ENCODE data around the gene CTDSPL.
A peak's percentile ranks its signal among the peaks of the same experiment; 100 is the strongest.

CTDSPL gene

DNA sequence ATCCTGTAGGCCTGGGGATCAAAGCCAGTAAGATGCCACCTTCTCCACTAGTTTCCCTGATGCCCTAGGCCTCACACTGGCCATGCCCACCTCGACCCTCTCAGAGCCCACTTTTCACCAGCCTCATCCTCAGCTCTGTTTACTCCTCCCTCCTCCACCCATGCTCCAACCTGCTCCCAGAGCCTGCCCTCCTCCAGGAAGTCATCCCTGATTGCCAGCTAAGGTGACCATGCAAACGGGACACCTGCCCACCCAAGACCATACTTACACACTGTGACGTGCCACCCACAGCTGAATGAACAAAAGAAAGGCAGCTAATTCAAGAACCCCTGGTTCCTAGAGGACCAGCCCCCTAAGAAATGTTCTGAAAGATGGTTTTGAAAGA, 158.7 kb downstream of the CTDSPL start:
- peaks cover 3 to 5% of the 10 kb centered on the region in 2 donors for H3K9me3 ChIP-seq (ENCODE audit: control insufficient read depth in 1 of 2, low read length in 2 of 2)
- H3K4me3 ChIP-seq (ENCODE audit: low read depth in 1 of 2, low read length in 2 of 2): no peak overlapping the region
- peaks cover 8 to 20% of the 10 kb centered on the region in 2 donors for H3K4me1 ChIP-seq (ENCODE audit: control insufficient read depth in 1 of 2, insufficient read depth in 2 of 2, low read length in 2 of 2)
- peaks cover 13 to 29% of the 10 kb centered on the region in 2 donors for H3K36me3 ChIP-seq (ENCODE audit: control insufficient read depth in 1 of 2, insufficient read depth in 2 of 2, low read length in 2 of 2)
- H3K27ac ChIP-seq (ENCODE audit: low read depth, low read length): no peak overlapping the region
- H3K27me3 ChIP-seq (ENCODE audit: control insufficient read depth in 1 of 2, insufficient read depth in 2 of 2, low read length in 2 of 2): no peaks in the 10 kb centered on the region
- H3K9ac ChIP-seq (ENCODE audit: low read depth in 1 of 2, low read length in 2 of 2): no peak overlapping the region

DNA sequence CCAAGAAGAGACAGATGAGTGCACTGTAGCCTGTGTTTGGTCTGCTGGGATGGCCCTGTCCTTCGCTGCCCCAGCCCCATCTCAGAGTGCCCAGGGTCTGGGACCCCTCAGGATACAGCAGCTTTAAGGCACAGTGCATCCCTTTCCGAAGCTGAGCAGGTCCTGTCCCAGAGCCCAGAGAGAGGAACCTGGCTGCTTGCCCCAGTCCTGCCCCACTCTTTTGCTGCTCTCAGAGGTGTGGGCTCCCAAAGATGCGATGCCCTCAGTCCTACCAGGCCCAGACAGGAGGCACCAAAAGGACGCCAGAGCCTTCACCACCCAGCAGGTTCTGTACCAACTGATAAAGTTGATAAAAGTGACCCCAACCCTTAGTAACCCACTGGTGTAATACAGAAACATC, 159.5 kb downstream of the CTDSPL start:
- H3K4me3 ChIP-seq (ENCODE audit: low read depth in 1 of 2, low read length in 2 of 2): no peak overlapping the region
- no peak overlapping the region for H3K9ac ChIP-seq (ENCODE audit: low read depth in 1 of 2, low read length in 2 of 2)
- no peaks in the 10 kb centered on the region for H3K27me3 ChIP-seq (ENCODE audit: control insufficient read depth in 1 of 2, insufficient read depth in 2 of 2, low read length in 2 of 2)
- H3K36me3 ChIP-seq (ENCODE audit: control insufficient read depth in 1 of 2, insufficient read depth in 2 of 2, low read length in 2 of 2): peaks cover 10 to 21% of the 10 kb centered on the region in 2 donors
- H3K4me1 ChIP-seq (ENCODE audit: control insufficient read depth in 1 of 2, insufficient read depth in 2 of 2, low read length in 2 of 2): peaks cover 14 to 21% of the 10 kb centered on the region in 2 donors
- H3K9me3 ChIP-seq (ENCODE audit: control insufficient read depth in 1 of 2, low read length in 2 of 2): peaks cover 0 to 3% of the 10 kb centered on the region in 2 donors
- H3K27ac ChIP-seq (ENCODE audit: low read depth, low read length): no peak overlapping the region

DNA sequence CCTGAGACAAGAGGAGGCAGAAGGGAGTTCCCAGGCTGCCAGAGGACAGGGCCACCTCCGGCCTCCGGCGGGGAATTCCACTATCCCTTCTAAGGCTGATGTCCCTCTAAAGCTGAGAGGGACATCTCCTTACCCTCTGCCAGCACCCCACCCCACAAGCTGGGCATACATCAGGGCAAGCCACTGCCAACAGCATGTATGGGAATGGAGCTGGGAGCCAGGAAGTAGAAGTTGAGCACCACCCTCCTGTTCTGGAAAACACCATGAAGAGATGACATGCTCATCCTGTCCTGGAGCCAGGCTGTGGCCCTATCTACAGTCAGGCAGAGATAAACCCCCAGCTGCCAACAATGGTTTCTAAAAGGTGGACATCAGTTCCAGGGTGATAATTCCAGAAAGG, 160.6 kb downstream of the CTDSPL start:
- Histone ChIP-seq H3K9me3 (ENCODE audit: control insufficient read depth in 1 of 2, low read length in 2 of 2) (no peaks in the 10 kb centered on the region), H3K4me3 (ENCODE audit: low read depth in 1 of 2, low read length in 2 of 2) (no peak overlapping the region), H3K36me3 (ENCODE audit: control insufficient read depth in 1 of 2, insufficient read depth in 2 of 2, low read length in 2 of 2) (peaks cover 4 to 14% of the 10 kb centered on the region in 2 donors), H3K9ac (ENCODE audit: low read depth in 1 of 2, low read length in 2 of 2) (no peak overlapping the region), H3K27me3 (ENCODE audit: control insufficient read depth in 1 of 2, insufficient read depth in 2 of 2, low read length in 2 of 2) (no peaks in the 10 kb centered on the region), H3K27ac (ENCODE audit: low read depth, low read length) (no peak overlapping the region), H3K4me1 (ENCODE audit: control insufficient read depth in 1 of 2, insufficient read depth in 2 of 2, low read length in 2 of 2) (peaks cover 14 to 21% of the 10 kb centered on the region in 2 donors)

DNA sequence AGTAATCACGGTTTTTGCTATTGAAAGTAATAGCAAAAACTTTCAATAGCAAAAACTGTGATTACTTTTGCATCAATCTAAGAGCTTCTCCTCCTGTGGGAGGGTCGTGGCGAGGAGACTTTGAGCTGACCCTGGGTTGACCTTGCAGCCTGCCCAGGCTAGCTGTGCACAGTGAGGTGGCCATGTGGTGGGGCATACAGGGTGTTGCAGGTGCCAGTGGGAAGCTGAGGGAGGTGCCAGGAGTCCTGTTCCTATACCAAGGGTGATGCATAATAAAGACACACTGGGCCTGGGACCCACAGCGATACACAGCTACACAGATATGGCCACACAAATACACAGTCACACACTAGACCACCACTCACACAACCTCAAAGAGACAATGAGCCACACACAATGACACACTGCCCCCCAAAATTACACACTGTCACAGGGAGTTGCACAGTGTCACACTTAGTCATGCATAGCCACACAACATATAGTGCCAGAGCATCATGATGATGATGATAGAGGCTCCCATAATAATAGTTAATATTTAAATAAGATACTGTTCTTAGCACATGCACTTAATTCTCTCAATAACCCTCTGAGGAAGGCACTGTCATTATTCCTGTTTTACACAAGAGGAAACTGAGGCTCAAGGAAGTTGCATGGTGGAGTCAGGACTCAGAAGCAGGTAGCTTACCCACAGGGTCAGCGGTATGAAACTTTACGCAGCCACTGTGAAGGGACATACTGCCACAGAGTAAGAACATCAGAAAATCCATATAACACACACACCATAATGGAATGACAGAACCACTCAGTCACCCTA, 161.4 kb downstream of the CTDSPL start:
- Histone ChIP-seq H3K4me1 (ENCODE audit: control insufficient read depth in 1 of 2, insufficient read depth in 2 of 2, low read length in 2 of 2) (peaks cover 14 to 21% of the 10 kb centered on the region in 2 donors), H3K4me3 (ENCODE audit: low read depth in 1 of 2, low read length in 2 of 2) (peak overlapping the region; percentile 82 to 93)

GRCh38 chr3:38026856-38027255, 165.2 kb downstream of the CTDSPL start:
- H3K36me3 ChIP-seq (ENCODE audit: control insufficient read depth in 1 of 2, insufficient read depth in 2 of 2, low read length in 2 of 2): no peaks in the 10 kb centered on the region
- peaks cover 23 to 33% of the 10 kb centered on the region in 2 donors for H3K4me1 ChIP-seq (ENCODE audit: control insufficient read depth in 1 of 2, insufficient read depth in 2 of 2, low read length in 2 of 2)
- H3K9ac ChIP-seq (ENCODE audit: low read depth in 1 of 2, low read length in 2 of 2): no peak overlapping the region
- no peak overlapping the region for H3K4me3 ChIP-seq (ENCODE audit: low read depth in 1 of 2, low read length in 2 of 2)
- H3K27ac ChIP-seq (ENCODE audit: low read depth, low read length): no peak overlapping the region
- peaks cover 7 to 17% of the 10 kb centered on the region in 2 donors for H3K27me3 ChIP-seq (ENCODE audit: control insufficient read depth in 1 of 2, insufficient read depth in 2 of 2, low read length in 2 of 2)
- no peaks in the 10 kb centered on the region for H3K9me3 ChIP-seq (ENCODE audit: control insufficient read depth in 1 of 2, low read length in 2 of 2)

More for the DNA sequence above, 161.4 kb downstream of the CTDSPL start:
- Histone ChIP-seq H3K27ac (ENCODE audit: low read depth, low read length) (no peak overlapping the region), H3K36me3 (ENCODE audit: control insufficient read depth in 1 of 2, insufficient read depth in 2 of 2, low read length in 2 of 2) (peaks cover 4 to 8% of the 10 kb centered on the region in 2 donors), H3K9me3 (ENCODE audit: control insufficient read depth in 1 of 2, low read length in 2 of 2) (no peaks in the 10 kb centered on the region), H3K9ac (ENCODE audit: low read depth in 1 of 2, low read length in 2 of 2) (peak overlapping the region in 1 of 2 donors; percentile 92), H3K27me3 (ENCODE audit: control insufficient read depth in 1 of 2, insufficient read depth in 2 of 2, low read length in 2 of 2) (peaks cover 0 to 4% of the 10 kb centered on the region in 2 donors)

GRCh38 chr3:38027466-38028465, 166.1 kb downstream of the CTDSPL start:
- Histone ChIP-seq H3K9me3 (ENCODE audit: control insufficient read depth in 1 of 2, low read length in 2 of 2) (no peaks in the 10 kb centered on the region), H3K27ac (ENCODE audit: low read depth, low read length) (no peak overlapping the region), H3K4me1 (ENCODE audit: control insufficient read depth in 1 of 2, insufficient read depth in 2 of 2, low read length in 2 of 2) (peaks cover 23 to 33% of the 10 kb centered on the region in 2 donors), H3K36me3 (ENCODE audit: control insufficient read depth in 1 of 2, insufficient read depth in 2 of 2, low read length in 2 of 2) (no peaks in the 10 kb centered on the region), H3K27me3 (ENCODE audit: control insufficient read depth in 1 of 2, insufficient read depth in 2 of 2, low read length in 2 of 2) (peaks cover 7 to 17% of the 10 kb centered on the region in 2 donors), H3K4me3 (ENCODE audit: low read depth in 1 of 2, low read length in 2 of 2) (no peak overlapping the region), H3K9ac (ENCODE audit: low read depth in 1 of 2, low read length in 2 of 2) (no peak overlapping the region)

- Histone ChIP-seq H3K4me3 (ENCODE audit: low read depth in 1 of 2, low read length in 2 of 2) (peak overlapping the region; percentile 26 to 48), H3K9me3 (ENCODE audit: control insufficient read depth in 1 of 2, low read length in 2 of 2) (no peaks in the 10 kb centered on the region), H3K4me1 (ENCODE audit: control insufficient read depth in 1 of 2, insufficient read depth in 2 of 2, low read length in 2 of 2) (peaks cover 18 to 23% of the 10 kb centered on the region in 2 donors), H3K27ac (ENCODE audit: low read depth, low read length) (no peak overlapping the region), H3K9ac (ENCODE audit: low read depth in 1 of 2, low read length in 2 of 2) (no peak overlapping the region), H3K36me3 (ENCODE audit: control insufficient read depth in 1 of 2, insufficient read depth in 2 of 2, low read length in 2 of 2) (no peaks in the 10 kb centered on the region), H3K27me3 (ENCODE audit: control insufficient read depth in 1 of 2, insufficient read depth in 2 of 2, low read length in 2 of 2) (peaks cover 7 to 17% of the 10 kb centered on the region in 2 donors)
Measured at GRCh38 chr3:38028621-38029361, 167.1 kb downstream of the CTDSPL start.

DNA sequence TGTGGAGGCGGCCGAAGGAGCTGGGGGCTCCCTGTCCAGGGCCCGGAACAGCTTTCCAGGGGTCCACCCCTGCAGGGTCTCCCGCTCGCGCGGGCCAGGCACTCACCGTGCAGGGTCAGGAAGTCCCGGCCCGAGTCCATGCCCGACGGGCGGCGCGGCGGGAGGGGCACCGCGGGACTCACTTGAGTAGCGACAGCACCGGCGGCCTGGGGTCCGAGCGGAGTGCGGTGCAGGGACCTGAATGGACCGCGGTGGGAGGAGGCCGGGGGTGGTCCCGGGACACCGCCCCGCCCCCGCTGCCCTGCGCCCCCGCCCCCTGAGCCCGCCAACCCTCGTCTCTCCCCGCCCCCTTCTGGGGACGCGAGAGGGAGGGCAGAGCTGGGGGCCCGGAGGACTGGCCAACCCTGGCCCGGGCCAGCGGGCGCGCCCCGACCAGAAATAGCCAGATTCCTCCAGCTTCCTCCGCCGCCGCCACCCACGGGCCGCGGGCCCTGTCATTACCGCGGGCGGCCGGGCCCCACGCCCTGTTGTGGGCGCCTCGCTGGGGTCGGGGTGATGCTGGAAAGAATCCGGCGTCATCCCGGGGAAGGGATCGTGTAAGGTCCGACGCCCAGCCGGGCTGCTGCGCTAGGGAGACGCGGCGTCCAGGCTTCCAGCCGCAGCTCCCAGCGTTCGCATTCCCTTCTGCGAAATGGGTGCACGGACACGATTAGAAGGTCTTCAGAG, 167.9 kb downstream of the CTDSPL start, which contains the start of gene PLCD1:
TSS of gene PLCD1 (minus strand) at position 243 of the 726 bp plus-strand sequence. CDS start at position 140, 103 bp downstream.
- Histone ChIP-seq H3K4me3 (ENCODE audit: low read depth in 1 of 2, low read length in 2 of 2) (peak within 1 kb of the TSS; percentile 56 to 57), H3K27me3 (ENCODE audit: control insufficient read depth in 1 of 2, insufficient read depth in 2 of 2, low read length in 2 of 2) (peaks cover 7 to 17% of the 10 kb centered on the region in 2 donors), H3K4me1 (ENCODE audit: control insufficient read depth in 1 of 2, insufficient read depth in 2 of 2, low read length in 2 of 2) (peaks cover 17 to 19% of the 10 kb centered on the region in 2 donors), H3K9ac (ENCODE audit: low read depth in 1 of 2, low read length in 2 of 2) (peak within 1 kb of the TSS; percentile 35 to 61), H3K36me3 (ENCODE audit: control insufficient read depth in 1 of 2, insufficient read depth in 2 of 2, low read length in 2 of 2) (no peaks in the 10 kb centered on the region), H3K9me3 (ENCODE audit: control insufficient read depth in 1 of 2, low read length in 2 of 2) (no peaks in the 10 kb centered on the region), H3K27ac (ENCODE audit: low read depth, low read length) (peak within 1 kb of the TSS; percentile 39)
